Ovary (tissue), 3 donors: ENCODE measurements around the gene WDR59.

Source experiments
- CTCF ChIP-seq, 3 donors: fragments of 450-650 bp in 2 of 3; fragments of 200-600 bp in 1 of 3; IDR thresholded peaks; one replicate each; pipeline versions ENCODE4 v1.5.1 to v1.8.0; 2016 to 2022; ENCODE audit warnings: antibody characterized with exemption in 3 of 3, mild to moderate bottlenecking in 1 of 3
- EP300 ChIP-seq: sonication (generic); formaldehyde crosslinking; IDR thresholded peaks from one replicate; pipeline ENCODE4 v1.6.1; 2017; ENCODE audit warnings: antibody characterized with exemption
- POLR2A ChIP-seq: fragments of 450-650 bp; IDR thresholded peaks from one replicate; pipeline ENCODE4 v1.6.1; 2017; ENCODE audit warnings: antibody characterized with exemption, mild to moderate bottlenecking, moderate library complexity
- donor health status: DM: no; HTN: no; CAD: no.

GRCh38 chr16:74921051-74921450 is 63.9 kb downstream of the WDR59 start:
- TF ChIP-seq CTCF (IDR thresholded peaks at IDR 0.05), result no peak
- no peak for TF ChIP-seq EP300
- no peak for TF ChIP-seq POLR2A
